ENCODE results near the gene ERI3.

GRCh38 chr1:44367944-44368343, 12.9 kb upstream of the ERI3 start:
- TF ChIP-seq POLR2A (IDR thresholded peaks at IDR 0.05) (no peak), CTCF (IDR thresholded peaks at IDR 0.05) (no peak)
